Breast epithelium (tissue), 3 donors: ENCODE data around the gene CRELD2.

ENCODE experiments used
- POLR2AphosphoS5 ChIP-seq, 3 donors: sonication (generic); formaldehyde crosslinking; IDR thresholded peaks; one replicate each; pipeline ENCODE4 v1.6.1; 2017; ENCODE audit warnings: antibody characterized with exemption in 3 of 3
- TF ChIP-seq, protein P1 (sequence below), 3 donors: fragments of 450-650 bp; IDR thresholded peaks; one replicate each; pipeline ENCODE4 v1.5.1; 2016 to 2017; ENCODE audit warnings: antibody characterized with exemption in 3 of 3, mild to moderate bottlenecking in 3 of 3, moderate library complexity in 3 of 3

DNA sequence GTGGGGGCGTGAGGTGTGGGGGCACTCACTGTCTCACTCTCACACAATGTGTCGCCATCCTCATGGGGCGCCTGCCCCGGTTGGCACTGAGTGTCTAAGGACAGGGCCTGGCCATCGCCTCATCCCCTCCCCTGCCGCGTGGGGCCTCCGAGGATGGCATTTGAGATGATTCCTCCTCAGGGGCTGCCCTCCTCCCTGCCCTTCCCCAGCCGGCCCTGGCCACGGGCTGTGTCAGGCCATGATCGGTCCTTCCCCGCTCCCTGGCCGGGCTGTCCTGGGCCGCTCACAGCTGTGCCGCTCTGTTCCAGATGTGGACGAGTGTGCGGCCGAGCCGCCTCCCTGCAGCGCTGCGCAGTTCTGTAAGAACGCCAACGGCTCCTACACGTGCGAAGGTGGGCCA is 4.5 kb downstream of the CRELD2 start:
- TF ChIP-seq, protein P1, sequence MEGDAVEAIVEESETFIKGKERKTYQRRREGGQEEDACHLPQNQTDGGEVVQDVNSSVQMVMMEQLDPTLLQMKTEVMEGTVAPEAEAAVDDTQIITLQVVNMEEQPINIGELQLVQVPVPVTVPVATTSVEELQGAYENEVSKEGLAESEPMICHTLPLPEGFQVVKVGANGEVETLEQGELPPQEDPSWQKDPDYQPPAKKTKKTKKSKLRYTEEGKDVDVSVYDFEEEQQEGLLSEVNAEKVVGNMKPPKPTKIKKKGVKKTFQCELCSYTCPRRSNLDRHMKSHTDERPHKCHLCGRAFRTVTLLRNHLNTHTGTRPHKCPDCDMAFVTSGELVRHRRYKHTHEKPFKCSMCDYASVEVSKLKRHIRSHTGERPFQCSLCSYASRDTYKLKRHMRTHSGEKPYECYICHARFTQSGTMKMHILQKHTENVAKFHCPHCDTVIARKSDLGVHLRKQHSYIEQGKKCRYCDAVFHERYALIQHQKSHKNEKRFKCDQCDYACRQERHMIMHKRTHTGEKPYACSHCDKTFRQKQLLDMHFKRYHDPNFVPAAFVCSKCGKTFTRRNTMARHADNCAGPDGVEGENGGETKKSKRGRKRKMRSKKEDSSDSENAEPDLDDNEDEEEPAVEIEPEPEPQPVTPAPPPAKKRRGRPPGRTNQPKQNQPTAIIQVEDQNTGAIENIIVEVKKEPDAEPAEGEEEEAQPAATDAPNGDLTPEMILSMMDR (IDR thresholded peaks at IDR 0.05), result no peak
- no peak for TF ChIP-seq POLR2AphosphoS5 (IDR thresholded peaks at IDR 0.05)
